C4-2B (cell line): ENCODE results near the gene MPPE1.

Experiments
- CTCF ChIP-seq: fragments of 450-650 bp; conservative IDR thresholded peaks from 2 replicates; pipeline ENCODE4 v1.5.1; 2017; ENCODE audit warnings: mild to moderate bottlenecking
- ZFX ChIP-seq: fragments of 450-650 bp; IDR thresholded peaks from 2 replicates; pipeline ENCODE4 v1.6.1; 2017

GRCh38 chr18:11862468-11863137 is 45.5 kb downstream of the MPPE1 start:
- TF ChIP-seq CTCF: no peak
- no peak for TF ChIP-seq ZFX
